PC-3 (cell line): ENCODE results near the gene APOH.

ENCODE experiments used
- EZH2 ChIP-seq: fragments of 300-600 bp; sonication (generic); IDR thresholded peaks from one replicate; pipeline ENCODE4 v1.6.1; 2017; ENCODE audit warnings: antibody characterized with exemption, mild to moderate bottlenecking, low read length; ENCODE audit not compliant: unreplicated experiment
- EZH2phosphoT487 ChIP-seq: fragments of 300-600 bp; sonication (generic); IDR thresholded peaks from 2 replicates; pipeline ENCODE4 v1.6.1; 2018; ENCODE audit warnings: mild to moderate bottlenecking, antibody characterized with exemption, low read length, borderline replicate concordance
- TF ChIP-seq, protein P1 (sequence below): fragments of 300-600 bp; sonication (generic); conservative IDR thresholded peaks from 2 replicates; pipeline ENCODE4 v1.5.1; 2017; ENCODE audit warnings: antibody characterized with exemption, low read depth, mild to moderate bottlenecking, low read length

DNA sequence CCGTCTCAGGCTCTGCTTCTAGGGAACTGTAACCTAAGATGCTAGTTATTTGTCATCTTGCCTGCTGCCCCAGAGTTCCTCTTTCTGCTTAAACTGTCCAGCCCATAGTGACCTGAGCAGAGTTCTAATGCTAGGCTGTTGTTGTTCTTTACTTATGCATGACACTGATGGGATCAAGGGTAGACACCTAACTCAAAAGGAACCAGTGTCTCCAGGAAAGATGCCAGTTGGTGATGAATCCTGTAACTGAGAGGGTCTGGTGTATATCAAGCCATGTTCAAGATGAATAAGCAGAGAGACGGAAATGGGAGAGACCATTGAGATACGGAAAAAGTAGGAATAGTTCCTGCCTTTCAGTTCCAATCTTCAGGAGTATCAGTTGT is 13.7 kb downstream of the APOH start:
- TF ChIP-seq, protein P1, sequence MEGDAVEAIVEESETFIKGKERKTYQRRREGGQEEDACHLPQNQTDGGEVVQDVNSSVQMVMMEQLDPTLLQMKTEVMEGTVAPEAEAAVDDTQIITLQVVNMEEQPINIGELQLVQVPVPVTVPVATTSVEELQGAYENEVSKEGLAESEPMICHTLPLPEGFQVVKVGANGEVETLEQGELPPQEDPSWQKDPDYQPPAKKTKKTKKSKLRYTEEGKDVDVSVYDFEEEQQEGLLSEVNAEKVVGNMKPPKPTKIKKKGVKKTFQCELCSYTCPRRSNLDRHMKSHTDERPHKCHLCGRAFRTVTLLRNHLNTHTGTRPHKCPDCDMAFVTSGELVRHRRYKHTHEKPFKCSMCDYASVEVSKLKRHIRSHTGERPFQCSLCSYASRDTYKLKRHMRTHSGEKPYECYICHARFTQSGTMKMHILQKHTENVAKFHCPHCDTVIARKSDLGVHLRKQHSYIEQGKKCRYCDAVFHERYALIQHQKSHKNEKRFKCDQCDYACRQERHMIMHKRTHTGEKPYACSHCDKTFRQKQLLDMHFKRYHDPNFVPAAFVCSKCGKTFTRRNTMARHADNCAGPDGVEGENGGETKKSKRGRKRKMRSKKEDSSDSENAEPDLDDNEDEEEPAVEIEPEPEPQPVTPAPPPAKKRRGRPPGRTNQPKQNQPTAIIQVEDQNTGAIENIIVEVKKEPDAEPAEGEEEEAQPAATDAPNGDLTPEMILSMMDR, result no peak
- TF ChIP-seq EZH2 (no peak), EZH2phosphoT487 (no peak)
